Stimulated activated CD8-positive, alpha-beta memory T cell treated with anti-CD3 and anti-CD28 coated beads, Interleukin-12 subunit alpha, Interleukin-12 subunit beta, amount 100 ng/mL, for 4 hours (primary cell): ENCODE results near the gene FANK1.

Experiments
- DNase-seq: peaks from one replicate; pipeline ENCODE4 v3.0.0-alpha.2; 2020; ENCODE audit warnings: low read depth

Gene FANK1

DNA sequence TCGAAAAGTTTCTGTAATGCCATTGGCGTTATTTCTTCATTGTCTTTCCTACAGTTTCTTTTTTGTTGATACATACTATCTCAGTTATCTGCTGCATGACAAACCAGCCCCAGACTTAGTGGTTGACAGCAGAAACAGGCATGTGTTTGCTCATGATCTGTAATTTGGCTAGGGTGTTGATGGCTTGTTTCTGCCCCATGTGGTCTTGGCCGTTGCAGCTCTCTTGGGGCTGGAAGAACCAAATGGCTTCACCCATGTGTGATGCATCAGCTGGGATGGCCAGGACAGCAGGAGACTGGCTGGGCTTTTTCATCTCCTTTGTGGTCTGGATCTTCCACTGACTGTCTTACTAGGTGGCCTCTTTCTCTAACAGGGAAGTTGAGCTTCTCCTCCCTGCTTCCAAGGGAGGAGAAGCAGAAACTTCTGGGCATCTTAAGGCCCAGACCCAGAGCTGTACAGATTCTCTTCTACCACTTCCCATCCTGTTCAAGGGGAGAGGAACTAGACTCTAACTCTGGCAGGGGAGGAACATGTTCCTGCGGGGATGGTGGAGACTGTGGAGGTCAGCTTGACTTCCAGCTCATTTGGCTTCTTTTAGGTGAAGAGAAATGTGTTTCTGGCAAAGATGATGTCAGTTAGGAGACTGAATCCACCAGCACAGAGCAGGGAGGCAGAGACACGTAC, 89.3 kb downstream of the FANK1 start:
- no peak for DNase-seq

DNA sequence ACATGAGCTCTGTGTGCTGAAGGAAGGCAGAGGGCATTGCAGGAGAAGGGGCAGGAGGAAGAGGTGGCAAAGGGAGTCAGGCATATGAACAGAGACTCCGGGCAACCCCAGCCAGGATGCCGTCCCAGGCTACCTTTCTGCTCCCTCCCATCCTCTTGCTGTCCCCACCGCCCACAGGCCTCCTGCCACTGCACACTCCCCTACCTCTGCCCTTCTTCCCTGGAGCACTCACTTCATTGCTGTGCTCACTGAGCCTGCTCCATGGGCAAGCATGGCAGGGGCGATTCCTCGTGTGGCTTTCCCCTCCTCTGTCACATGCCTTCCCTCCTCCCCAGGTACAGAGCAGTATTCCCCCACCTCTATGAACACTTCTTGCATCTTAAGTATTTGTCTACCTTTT, 93.4 kb downstream of the FANK1 start:
- no peak for DNase-seq

DNA sequence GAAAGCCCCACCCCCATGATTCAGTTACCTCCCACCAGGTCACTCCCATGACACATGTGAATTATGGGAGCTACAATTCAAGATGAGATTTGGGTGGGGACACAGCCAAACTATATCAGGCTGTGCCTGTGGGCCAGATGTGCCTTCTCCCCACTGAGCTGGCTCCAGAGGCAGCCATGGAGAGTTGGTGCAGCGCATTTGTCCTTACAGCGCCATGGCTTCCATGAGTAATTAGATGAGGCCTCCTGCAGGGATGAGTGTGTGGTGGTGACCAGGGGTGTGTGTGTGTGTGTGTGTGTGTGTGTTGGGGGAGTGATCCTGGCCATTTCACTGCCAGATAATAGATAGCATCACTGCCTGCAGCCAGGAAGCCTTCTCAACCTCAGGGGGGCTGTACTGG, 94.6 kb downstream of the FANK1 start:
- no peak for DNase-seq

DNA sequence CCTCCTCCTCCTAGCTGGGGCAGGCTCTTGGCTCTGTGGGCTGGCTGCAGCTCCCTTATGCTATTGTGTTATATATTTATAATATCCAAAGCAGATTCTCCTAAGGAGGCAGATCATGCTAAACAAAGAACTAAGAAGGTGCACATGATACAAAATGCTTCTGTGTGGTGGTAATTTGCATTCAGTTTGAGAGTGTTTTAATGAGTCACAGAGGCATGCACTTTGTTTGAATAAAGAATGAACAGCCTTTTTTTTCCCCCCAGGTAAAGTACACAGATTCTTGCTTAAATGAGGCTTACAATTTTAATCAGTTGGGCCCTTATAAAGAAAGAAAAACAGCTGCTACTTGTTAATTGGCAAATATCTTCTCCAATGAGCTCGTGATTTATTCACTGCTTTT, 95.0 kb downstream of the FANK1 start:
- no peak for DNase-seq

DNA sequence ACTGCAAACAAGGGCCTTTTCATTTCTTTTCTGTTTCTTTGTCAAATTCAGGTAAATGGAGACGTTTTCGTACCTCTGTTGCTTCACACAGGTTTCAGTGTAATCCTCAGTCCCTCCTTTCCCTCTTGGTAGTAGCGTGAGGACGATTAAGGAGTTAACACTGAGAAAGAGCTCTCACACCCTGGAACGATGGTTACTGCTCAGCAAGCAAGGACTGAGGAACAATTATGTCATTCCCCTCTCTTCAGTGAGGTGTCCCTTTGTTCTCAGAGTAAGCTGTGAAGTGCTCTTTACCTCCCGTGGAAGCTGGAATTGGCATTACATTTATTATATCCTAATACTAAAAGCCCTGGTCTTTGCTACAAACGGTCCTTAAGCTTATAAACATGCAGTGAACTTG, 95.9 kb downstream of the FANK1 start:
- DNase-seq = no peak

DNA sequence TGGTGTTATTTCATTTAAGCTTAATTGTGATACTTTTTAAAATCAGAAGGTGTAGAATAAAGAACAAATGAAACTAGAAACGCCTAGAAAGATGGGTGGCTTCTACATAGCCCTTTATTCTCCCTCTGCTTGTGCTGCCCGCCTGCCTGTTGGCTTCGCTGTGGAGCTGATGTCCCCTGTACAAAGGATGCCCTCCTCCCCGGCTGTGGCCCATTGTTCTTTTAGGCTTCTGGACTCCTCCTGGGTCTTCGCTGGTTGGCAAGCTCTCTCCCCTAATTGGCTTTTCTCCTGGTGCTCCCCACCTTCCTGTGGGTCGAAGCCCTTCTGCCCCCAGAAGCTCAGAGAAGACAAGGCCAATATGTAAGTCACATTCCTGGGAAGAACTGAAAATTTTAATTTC, 98.2 kb downstream of the FANK1 start:
- no peak for DNase-seq

DNA sequence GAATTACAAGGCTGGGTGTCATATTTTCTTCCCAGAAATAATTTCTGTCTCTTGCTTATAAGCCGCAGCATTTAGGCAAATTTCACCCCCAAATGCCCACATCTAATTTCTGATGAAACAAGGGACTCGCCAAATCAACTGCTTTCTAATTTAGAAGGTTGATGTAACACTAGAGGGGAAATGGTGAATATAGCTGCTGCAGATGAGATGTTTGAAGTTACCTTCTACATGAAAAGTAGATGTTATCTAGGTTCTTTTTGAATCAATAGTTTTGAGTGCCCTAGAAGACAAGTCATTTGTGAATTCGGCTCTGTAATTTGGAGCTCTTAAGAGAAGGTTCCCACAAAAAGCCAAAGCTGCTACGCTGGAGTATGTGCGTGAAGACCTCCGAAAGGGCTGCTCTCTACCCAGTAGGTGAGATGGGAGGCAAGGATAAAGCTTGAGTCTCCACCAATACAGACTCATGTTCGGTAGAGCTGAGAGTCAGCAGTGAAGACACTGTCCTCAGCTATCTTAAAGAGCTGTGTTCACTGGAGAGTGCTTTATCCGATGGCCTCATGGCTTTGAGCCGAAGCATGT, 99.5 kb downstream of the FANK1 start:
- no peak for DNase-seq

DNA sequence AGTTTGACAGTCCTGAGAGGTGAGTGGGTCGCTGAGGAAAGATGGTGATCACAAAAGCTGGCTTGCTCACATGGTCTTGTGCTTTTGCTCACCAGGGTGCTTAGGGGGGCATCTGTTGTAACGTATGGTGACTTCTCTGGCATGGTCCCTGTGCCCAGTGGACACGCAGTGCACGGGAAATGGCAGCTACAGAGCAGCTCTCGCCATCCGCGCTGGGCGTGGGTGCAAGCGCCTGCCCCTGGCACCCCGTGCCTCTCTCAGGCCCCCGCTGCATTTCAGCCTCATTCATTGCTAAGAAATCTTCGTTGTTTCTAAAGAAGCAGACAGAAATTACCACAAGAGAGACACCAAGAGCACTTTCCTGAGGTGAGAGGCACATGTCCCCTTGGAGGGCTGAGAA, 101.2 kb downstream of the FANK1 start:
- DNase-seq = no peak

DNA sequence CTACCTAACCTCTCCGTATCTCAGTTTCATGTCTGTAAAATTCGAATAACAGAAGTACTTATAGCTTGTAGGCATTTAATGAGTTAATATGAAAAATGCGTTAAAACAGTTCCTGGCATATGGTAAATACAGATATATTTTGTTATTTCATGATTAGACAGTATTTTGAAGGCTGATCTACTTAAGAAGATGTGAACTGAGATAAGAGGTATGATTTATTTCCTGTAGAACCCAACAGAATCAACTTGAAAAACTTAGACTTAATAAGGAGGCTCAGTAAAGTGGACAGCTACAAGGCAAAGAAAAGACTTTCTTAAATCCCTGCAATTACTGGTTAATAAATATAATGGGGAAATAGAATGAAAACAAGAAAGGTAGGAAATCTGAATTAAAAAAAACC, 103.3 kb downstream of the FANK1 start:
- no peak for DNase-seq

DNA sequence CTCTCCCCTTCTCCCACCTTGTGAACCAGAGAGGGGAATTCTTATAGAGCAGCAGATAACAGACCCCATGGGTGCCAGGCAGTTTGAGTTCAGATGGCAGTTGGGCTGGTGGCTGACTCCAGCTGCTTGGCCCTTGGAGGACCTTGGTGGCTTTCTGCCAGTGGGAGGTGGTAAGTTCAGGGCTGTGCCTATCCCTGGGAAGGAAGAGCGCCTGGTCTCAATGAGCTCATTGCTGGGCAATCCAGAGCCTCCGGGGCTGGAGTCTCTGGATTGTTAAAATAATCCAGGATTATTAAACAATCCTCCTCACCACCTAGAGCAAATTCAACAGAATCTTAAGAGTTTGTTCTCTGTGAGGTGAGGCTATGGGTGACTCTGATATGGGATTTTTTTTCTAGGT, 105.2 kb downstream of the FANK1 start:
- no peak for DNase-seq

DNA sequence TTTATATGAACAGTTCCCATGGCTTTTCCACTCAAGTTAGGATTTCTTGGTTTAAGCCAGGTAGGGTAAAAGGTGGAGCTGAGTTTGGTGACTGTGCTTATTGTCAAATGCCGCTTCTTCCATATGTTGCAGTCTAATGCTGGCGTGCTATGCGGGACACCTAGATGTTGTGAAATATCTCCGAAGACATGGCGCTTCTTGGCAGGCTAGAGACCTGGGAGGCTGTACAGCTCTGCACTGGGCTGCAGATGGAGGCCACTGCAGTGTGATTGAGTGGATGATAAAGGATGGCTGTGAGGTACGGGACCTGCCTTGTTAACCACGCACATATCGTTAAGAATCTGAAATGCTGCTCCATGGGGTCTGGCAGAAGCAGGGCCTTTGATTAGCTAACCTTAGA, 108.4 kb downstream of the FANK1 start:
- no peak for DNase-seq

DNA sequence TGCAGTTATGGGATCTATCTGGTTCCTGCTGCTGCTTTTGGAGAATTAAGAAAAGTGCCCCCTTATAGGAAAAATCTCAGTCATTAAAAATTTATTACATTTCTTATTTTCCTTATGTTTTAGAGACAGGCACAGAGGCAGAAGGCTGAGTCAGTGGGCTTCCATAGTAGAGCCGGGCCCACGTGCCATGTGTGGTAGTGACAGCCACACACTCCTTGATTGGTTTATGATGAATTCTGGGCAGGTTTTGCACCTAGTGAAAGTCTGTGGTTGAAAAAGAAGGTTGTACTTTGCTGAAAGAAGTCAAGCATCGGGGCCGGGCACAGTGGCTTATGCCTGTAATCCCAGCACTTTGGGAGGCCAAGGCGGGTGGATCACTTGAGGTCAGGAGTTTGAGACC, 109.9 kb downstream of the FANK1 start:
- no peak for DNase-seq

DNA sequence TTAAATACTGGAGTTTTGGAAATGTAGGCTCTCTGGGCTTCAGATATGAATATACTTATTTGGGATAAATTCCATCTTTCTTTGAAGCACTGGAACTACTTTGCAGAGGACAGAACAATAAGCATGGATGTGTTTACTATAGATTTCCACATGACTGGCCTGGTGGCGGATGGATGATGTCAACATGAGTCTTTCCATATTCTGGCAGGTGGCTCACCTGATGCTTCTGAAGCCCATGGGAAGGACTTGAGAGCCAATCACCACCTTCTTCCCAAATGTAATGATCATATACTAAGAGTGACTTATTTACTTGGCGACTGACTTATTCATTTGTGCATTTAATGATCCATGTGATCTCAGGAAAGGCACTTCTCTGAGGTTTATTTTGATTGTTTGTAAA, 110.5 kb downstream of the FANK1 start:
- no peak for DNase-seq

DNA sequence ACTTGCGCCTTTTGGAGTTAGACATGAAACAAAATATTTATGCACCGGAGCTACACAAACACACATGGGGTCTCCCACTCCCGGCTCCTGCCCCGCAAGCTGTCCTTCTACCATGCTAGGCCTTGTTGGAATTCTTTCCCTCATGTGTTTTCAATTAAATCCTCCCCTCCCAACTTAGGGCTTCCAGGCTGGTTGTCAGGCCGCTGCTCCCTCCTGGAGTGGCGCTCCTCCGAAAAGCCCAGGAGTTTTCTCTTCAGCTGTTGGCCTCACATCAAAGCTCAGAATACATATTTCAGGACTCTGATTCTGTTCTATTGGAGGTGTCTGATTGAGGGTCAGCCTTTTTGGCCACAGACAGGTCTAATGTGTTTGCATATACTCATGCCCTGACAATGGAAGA, 113.3 kb downstream of the FANK1 start:
- DNase-seq = no peak

DNA sequence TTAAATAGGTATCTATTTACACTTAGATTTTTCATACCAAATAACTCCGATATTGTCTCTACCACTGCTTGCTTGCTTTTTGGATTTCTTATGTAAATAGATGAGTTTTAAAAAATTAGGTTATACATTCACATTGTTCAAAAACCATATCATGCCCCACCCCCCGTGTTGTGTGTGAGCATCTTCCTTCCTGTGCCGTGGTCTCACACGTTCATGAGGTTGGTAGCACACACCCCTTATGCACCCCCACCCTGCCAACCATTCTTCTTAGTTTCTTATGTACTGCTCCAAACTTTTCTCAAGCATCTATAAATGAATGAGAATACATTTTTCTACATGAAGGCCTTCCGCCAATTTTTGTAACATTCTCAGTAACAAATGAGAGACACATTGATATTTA, 115.6 kb downstream of the FANK1 start:
- no peak for DNase-seq

DNA sequence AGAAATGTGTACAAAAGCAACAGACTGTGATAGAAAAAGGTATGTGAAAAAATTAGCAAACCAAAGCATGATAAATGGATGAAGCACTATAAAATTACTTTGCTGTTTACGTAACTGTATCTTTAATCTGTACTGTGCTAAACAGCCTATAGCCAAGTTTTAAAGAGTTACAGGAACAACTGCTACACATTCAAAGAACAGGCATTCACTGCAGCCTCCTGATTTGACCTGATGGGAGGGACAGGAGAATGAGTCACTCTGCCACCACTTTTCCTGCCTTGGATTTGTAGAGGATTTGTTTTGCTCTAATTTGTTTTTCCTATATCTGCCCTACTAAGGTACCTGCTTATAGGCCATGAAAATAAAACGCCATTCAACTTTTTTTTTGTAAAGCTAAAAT, 116.1 kb downstream of the FANK1 start:
- no peak for DNase-seq

DNA sequence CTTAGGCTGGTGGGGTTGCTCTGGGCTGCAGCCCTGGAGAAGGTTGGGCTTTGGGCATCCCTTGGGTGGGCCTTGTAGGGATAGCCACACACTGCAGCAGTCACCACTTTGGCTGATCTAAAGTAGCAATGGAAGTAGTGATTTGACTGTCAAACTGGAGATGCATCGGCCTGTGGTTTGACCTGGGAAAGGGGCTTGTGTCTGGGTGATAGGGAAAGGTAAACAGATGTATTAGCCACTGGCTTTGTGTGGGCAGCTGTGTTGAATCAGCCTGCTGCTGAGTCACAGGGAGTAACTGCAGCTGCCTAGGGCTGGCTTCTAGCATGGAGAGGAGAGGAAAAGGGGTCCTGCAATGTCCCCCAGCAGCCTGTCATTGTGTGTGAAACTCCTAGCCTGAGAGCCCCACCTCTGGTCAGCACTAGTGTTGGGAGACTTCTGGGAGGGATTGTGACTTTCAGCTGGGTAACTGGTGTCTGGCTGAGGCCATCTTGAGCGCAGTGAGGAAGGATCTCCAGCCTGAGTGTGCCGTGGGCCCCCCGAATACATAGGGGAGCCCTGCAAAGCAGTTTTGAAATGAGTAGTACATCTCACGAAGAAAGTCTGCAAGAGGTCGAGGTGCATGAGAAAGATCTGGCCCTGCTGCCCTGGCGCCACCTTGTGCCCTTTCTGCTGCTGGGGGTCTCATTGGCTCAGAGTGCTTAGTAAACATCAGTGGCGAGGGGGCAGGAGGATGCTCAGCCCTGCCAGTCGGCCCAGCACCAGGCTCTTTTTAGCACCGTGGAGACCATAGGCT, 117.3 kb downstream of the FANK1 start:
- no peak for DNase-seq

DNA sequence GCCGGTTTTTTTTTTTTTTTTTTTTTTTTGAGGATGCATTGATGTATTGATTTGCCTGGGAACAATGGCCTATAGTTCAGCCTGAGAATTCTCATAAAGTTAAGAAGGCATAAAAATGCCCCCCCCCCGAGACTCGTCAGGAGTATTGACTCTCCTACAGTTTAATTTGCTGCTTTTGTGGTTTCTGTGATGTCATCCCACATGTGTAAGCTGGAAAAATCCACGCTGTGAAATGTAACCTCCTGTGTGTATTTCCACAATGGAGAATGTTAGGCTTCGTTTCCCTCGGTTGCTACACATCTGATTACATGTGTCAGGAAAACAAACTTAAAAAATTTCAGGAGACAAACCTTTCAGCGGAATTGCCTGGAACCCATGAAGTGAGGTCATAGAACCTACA, 117.9 kb downstream of the FANK1 start:
- DNase-seq = no peak

DNA sequence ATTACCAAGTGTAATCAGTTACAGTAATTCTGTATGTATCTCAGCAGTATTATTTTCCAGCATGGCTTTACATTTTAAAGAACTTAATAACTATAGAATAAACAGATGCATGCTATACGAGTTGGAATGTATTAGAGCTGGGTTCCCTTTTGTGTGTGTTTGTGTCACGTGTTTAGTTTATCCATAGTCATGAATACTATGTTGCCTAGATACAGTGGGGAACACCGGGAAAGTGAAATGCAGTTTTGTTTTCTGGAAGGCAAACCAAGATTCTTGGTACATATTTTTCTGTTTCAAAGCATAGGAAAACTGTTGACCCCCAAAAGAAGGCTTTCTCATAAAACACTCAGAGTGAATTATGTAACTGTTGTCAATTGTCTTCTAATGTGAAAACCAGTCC, 119.0 kb downstream of the FANK1 start:
- DNase-seq = no peak

DNA sequence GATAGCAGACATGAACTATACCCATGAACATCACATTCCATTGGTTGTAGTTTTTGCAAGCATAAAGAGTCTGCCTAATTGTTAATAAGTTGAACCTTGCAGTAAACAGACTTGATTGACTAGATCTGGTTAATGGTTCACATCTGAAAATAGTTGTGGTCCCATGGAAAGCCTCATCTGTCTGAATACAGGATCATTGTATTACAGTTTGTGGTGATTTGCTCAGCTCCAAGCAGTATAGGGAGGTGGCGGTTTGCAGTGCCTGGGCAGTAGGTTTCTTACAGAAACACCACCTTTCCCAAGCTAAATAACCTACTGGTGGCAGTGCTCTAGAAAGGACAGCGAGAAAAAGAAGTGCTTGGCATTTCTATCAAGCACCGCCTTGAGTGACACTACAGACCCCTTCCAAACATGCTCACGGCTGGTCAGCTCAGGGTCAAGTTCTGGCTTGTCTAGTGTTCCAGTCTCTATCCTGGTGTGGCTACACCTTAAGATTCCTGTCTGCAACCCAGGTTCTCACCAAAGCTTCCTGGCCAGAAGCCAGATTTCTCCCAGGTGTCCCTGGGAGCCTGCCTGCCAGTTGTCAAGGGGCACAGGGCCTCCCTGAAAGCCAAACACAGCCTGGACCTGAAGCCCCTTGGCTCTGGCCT, 119.9 kb downstream of the FANK1 start:
- no peak for DNase-seq

DNA sequence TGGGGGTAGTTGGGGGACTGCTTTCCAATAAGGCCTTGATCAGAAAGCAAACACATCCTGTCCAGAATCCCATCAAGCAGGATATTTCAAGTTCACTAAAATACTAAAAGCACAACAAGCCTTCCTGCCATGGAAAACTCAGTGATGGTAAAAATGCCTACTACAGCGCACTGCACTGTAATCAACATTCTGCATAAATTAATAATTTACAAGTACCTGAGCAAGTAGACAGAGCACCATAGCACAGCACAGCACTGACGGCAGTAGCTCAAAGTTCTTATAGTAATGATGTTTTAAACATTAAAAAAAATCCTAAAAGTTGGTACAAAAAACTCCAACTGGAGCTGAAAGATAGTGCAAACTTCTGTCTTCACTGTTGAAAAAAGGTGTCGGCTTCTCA, 120.5 kb downstream of the FANK1 start:
- DNase-seq = no peak

DNA sequence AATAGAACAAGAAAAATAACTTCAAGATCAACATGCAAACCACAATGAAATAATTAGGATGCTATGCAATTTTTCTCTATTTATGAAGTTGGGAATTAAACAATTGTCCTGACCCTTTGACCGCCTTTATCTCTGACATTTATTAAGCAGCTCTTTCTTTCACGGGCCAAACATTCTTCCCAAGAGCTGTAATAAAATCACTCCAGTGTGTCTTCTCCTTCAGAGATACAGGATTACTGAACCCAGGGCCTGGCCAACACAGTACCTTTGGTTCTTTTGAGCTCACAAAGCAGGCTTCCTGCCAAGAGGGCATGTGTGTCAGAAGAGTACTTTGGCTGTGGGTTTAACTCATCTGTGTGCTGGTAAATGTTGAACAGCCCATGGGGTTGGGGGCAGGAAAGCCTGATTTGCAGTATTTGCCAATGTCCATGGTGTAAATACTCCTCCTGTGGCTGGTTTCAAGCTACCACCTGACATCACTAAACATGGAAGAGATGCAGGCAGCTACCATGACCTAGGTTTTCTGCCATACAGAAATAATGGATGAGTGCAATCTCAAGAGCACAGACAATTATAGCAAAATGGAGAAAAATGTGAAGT, 121.7 kb downstream of the FANK1 start:
- DNase-seq = no peak
